GM10847 (cell line): ENCODE results near the gene GAN.

ENCODE experiments used
- POLR2A ChIP-seq: IDR thresholded peaks from 2 replicates; pipeline ENCODE4 v1.6.1; 2011; ENCODE audit not compliant: insufficient read length; ENCODE audit errors: extremely low read depth

GAN gene

DNA sequence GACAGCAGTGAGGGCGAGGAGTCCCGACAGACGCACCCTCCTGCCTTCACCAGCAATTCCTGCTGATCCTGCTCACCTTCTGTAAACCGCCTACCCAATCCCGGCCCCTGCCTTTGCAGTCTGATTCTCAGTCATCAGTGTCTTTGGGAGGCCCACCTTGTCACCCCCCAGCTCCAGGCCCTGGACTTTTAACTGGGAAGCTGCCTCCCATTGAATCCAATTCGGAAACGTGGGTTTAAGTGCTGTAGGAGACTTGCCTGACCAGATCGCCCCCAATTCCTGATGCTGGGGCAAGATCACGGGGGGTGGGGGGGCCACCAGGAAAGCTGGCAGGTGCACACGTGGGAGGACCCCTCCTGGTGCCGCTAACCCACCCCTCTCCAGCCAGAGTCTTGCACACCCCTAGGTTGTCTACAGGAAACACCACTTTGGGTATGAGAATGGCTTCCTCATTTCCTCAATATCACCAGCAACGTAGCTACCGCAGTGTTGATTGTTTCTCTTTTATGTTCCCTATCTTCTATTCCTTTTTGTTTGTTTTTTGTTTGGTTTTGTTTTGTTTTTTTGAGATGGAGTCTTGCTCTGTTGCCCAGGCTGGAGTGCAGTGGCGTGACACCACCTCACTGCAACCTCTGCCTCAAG, 83.2 kb downstream of the GAN start:
- TF ChIP-seq POLR2A: no peak

DNA sequence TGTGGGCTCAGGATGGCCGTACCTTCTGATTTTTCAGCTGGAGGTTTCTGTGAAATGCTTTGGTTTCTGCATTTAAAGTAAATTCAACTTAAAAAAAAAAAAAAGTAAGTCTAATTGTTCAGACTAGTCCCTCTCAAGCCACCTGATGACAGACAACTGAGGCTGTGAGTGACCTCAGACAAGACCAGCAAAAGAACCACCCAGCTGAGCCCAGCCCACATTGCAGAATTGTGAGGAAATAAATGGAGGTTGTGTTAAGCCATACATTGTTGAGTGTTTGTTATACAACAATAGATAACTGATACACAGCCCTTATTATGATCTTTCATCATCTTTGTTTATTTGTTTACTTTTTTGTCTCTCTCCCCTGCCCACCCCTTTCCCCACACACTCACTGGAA, 85.1 kb downstream of the GAN start:
- TF ChIP-seq POLR2A: no peak

DNA sequence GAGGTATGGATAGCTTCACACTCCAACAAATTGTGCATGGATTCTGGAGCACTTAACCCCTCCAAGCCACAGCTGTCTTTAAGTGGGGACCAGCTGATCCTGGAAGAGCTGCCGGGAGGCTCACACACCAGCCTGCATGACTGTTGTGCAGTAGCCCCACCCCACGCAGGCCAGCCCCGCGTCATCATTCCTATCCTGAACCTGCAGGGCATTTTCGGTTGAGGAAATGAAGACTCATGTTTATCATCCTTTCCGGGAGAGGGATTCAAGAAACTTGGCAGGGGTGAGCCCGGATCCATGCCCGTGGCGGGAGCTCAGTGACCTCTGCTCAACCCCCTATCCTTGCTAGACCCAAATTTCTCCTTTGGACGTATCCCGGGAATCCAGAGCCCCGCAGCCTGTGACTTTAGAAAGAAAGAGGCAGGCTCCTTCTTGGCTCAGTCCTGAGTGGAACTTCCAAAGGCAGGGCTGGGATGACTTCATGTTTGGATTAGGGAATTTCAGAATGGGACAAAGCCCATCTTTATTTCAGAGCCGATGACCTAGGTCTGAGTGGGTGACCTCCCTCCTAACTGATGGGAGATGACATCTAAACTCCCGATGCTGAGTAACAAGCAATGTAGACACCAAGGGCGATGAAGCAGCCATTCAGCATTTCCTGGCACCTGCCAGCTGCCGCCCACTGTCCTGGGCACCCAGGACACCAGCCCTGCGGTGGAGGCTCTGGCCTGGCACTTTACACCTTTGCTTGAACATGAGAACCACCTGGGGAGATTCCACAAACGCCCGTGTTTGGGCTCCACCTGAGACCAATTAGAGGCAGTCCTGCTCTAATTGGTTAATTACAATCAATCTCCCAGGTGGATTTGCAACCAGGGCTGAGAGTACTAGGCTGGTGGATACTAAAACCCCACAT, 86.5 kb downstream of the GAN start:
- TF ChIP-seq POLR2A: no peak

DNA sequence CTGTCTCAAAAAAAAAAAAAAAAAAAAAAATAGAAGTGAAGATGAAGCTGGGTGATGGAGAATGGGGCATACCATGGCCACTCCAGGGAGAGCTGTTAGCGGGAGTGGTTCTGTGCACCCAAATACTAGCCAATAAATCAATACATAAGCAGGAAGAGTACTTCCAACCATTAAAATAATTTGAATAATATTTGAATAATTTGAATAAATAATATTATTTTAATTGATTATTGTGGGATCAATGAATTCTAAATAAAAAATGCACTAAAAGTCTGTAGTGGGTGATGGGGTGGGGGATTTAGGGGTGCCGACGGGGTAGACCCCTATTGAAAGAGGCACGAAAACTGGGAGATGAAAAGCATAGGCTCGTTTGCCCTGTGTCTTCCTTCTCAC, 88.4 kb downstream of the GAN start:
- no peak for TF ChIP-seq POLR2A

DNA sequence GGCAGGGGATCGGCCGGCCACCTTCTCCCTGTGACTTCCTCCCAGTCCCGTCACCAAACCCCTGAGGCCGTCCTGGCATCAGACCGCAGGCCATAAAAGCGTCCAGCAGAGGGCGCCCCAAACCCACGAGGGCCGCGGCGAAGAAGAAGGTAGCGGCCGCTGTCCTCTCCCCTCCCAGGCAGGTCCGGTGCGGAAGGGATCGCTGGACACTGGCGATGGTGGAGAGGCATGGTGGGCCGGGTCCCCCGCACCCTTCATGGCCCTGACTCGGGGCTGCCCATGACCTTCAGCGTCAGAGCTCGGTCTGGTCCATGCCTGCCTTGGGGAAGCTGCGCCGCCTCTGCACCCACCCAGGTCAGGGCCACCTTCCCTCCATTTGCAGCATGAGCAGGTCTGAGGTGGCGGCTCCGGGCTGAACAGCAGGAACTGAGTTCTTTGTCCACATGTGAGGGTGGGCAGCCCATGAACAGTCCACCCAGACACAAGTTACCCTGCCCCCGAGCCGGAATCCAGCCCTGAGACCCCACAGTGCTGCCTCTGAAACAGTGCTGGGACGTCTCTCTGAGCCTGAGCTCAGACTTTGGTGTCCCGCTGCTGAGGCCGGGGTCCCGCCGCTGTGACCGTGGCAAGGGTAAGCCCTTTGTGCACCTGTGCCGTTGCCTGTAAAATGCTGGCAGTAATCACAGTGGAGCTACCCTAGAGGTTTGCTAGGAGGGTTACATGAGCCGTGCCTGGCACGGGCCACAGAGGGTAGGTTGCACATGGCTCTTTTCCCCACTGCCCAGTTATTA, 89.0 kb downstream of the GAN start:
- no peak for TF ChIP-seq POLR2A

DNA sequence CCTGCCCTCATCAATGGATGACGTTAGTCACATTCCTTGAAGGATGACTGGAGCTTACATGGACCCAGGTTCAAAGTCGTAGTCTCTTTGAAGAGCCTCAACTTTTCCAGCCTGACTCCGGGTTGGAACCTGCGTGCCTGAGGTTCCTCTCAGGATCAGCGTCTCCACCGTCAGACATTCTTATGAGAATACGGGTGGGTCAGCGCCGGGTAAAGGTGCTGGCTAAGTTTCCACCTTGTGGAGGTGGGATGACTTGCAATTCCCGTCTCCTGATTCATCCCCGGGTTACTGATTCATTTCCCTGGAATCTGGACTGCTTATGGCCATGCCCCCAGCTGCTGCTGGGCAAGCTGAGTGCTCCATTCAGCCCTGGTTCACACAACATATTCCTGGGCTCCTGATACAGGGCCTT, 90.9 kb downstream of the GAN start:
- TF ChIP-seq POLR2A: no peak

DNA sequence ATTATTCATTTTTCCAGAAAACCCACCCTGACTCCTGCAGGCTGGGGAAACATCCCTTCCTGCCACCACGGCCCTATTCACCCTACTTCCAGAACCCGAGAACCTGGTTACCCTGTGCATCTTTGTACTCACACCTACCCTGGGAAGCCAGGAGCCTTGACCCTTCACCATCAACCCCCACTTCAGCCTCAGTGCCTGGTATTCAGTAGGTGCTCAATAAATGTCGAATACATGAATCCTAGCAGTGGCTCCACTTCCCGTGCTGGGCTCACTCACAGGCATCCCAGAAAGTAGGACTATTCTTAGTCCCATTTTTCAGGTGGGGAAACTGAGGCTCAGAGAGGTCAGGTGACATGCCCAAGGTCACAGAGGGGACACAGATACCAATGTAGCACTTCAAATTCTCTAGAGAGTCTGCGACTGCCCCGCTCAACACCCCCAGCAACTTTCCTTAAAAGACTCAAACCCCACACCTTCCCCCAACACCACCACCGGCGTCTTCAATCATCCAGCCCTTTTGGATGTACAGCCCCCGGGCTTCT, 93.7 kb downstream of the GAN start:
- no peak for TF ChIP-seq POLR2A

DNA sequence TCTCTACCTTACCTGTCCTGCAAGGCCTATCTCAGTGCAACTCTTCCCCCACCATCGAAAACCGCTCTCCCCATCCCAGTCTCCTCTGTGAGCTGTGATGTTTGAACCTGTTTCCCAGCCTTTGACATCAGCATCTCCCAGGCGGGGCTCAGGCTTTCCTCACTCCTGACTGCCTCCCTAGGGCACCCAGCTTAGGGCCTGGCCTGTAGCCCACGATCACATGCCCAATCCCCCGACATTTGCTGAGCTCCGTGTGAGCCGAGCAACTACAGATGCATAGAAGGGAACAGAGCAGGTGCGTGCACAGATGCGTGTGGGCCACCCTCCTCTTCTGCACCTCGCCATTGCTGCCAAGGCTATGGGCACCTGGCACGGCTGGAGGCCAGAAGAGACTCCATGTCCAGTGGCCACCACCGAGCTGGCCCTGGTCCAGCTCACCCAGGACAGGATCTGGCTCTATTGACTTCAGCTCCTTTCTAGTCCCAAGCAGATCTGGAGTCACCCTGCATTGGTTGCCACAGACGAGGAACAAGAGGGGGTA, 94.3 kb downstream of the GAN start:
- TF ChIP-seq POLR2A: no peak

DNA sequence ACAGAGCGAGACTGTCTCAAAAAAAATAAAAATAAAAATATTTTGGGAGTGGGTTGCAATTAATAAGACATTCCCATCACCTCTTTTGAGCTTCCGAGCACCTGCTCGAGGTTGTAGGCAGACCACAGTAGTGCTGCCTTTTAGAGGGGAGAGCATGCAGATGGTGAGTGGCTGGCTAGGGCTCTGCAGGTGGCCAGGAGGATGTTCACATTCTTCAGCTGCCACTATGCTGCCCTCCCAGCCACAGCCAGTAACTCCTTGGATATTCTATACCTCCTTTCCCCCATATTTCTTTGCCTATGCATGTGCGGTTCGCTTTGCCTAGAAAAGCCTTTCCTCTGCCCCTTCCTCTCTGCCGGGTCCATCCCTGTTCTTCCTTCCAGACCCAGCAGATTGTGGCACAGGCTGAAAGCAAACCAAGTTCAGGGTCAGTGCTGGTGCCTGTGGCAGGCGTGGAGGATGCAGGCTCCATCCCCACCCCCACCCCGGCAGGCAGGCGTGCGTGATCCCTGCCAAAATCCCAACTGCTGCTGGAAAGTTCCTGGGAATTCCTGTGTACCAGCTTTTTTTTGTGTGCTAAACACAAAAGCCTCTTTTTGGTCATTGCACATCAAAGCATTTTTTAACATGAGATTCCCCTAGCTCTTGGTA, 96.0 kb downstream of the GAN start:
- TF ChIP-seq POLR2A: no peak

DNA sequence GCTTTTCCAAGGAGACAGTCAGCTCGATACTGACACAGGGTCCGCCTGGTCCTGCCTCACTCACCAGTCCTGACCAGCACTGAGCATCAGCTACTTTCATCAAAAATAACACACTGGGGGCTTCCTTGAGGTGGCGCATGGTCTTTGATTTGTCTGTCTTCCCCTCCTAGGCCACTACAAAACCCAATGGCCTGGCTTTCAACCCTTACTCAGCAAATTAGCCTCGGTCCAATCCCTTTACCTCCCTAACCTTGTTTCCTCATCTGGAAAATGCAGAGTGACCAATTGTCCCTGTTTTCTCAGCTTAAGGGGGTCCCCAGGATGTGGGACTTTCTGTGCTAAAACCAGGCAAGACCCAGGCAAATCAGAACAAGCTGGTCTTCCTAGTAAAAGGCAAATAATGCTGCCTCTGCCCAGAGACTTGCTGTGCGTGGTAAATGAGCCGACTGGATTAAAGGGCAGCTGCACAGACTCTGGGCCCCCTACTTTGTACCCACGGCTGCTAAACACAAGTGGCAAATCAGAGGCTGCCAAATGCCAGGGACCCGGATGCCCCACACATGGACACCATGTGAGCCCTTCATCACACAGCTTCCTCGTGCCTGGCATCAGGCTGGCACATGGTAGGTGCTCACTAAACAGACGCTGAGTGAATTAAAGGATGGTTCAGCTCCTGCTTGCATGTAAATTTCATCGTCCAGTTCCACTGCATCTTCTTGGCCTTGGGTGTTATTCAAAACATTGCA, 98.7 kb downstream of the GAN start:
- TF ChIP-seq POLR2A: no peak

DNA sequence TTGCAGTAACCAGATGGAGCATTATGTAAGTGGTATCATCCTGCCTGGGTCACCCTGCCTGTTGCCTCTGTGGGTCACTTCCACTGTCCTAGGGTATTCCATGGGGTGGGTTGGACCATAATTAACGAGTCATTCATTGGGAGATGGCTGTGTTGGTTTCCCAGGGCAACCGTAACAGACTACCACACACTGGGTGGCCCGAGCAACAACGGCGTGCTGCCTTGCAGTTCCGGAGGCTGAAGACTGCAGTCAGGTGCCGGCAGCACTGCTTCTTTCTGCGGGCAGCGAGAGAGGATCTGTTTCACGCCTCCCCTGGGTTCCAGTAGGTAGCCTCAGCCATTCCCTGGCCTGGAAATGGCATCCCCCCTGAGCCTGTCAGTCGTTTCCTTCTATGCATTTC, 101.0 kb downstream of the GAN start:
- TF ChIP-seq POLR2A: no peak

DNA sequence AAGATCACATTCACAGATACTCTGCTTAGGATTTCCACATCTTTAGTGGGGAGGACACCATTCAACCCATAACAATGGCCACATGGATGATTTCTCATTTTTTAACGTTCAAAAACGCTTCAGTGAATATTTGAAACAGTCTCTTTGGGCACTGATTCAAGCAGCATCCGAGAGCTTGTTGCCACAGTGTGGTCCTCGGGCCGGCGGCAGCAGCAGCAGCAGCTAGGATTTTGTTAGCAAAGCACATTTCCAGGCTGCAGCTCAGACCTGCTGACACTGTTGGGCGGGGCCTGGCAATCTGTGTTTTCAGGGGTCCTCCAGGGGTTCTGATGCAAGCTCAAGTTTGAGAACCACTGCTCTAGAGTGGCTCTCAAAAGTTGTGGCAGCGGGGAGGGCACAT, 102.0 kb downstream of the GAN start:
- TF ChIP-seq POLR2A: no peak

DNA sequence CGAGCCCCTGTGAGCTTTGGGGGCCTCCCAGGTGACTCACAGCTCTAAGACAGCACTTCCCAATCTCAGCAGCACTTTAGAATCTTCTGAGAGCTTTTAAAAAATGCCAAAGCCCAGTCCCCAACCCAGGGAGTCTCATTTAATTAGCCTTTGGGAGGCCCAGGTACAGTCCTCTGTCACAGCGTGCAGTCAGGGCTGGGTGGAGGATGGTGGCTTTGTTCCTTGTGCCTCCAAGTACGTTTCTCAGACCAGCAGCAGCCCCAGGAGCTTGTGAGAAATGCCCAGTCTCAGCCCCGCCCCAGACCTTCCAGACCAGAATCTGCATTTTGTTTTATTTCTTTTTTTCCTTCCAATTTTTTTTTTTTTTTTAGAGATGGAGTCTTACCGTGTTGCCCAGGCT, 102.4 kb downstream of the GAN start:
- no peak for TF ChIP-seq POLR2A

DNA sequence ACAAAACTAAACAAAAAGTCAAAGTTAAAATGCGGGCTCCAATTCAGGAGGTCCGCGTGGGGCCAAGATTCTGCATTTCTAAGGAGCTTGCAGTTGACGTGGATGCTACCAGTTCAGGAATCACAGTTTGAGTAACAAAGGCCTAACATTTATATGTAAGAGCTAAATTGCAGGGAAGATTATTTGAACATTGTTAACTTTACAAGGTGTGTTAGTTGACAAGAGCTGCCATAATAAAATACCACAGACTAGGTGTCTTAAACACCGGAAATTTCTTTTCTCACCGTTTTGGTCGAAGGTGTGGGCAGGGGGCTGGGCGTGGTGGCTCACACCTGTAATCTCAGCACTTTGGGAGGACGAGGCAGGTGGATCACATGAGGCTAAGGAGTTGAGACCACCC, 105.0 kb downstream of the GAN start:
- TF ChIP-seq POLR2A: no peak
